HG02798 (cell line): ENCODE measurements around the gene FUT6.

ENCODE experiments used
- ATAC-seq: cut with Tn5 transposase; IDR thresholded peaks from one replicate; pipeline ENCODE4 v1.9.1; 2021; ENCODE audit warnings: mild to moderate bottlenecking; ENCODE audit not compliant: unreplicated experiment, poor library complexity

Gene FUT6

GRCh38 chr19:5828661-5829566 lies 10.6 kb downstream of the FUT6 start:
- no peak for ATAC-seq

DNA sequence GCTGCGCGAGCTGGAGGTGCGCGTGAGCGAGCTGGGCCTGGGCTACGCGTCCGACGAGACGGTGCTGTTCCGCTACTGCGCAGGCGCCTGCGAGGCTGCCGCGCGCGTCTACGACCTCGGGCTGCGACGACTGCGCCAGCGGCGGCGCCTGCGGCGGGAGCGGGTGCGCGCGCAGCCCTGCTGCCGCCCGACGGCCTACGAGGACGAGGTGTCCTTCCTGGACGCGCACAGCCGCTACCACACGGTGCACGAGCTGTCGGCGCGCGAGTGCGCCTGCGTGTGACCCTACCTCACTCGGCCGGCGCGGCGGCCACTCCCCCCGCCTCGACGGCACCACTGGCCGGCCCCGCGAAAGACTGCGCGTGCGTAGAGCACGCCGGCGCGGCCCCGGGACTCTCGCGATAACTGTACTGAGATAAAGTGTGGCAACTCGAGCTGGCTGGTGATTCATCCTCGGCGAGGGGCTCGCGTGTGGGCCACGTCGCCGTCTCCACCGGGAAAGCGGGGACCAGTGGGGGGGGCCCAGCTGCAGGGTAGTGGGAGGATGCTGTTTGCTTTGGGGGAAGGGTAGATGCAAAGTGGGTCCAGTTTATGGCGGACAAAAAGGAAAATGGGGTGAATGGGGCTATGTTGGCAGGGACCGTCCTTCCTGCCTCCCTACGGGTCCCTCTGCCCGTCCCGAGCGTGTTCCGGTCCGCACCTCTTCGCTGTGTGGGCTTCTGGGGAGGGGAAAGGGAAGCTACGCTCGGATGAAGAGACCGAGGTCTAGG lies 11.4 kb downstream of the FUT6 start:
- ATAC-seq: peak; percentile 74

- ATAC-seq: no peak
Measured at GRCh38 chr19:5827342-5827890, 12.1 kb downstream of the FUT6 start.

DNA sequence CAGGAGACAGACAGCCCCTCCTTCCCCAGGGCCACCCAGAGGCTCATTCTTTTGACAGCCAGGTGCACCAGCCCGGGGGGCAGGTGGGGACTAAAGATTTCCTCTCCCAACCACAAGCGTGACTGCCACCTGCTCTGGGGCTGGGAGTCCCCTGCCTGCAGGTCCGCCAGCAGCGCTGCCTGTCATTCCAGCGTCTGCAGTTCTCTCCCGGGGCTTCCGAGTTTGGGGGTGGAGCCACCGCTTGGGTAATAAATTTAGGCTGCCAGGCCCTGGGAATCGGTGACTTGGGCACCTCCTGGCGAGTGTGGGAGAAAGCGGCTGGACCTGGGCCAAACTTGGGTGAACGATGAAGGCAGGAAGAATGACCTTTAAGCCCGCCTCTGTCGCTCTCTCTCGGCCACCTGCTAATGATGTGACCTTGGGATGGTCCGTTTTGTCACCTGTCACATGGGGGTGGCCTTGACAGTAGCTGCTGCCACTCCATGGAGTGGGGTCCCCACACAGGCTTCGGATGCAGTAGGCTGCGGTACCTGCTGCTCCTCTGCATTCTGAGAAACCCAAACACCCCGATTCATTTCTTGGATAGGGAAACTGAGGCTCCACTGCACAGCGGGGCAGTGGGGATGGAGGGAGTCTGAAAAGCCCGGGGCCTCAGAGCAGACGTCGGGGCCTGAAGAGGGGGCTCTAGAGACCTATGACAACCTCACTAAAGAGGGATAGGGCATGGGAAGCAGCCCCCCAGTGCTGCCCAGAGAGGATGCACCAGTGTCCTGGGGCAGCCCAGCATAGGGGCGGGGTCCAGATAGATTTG lies 12.8 kb downstream of the FUT6 start:
- no peak for ATAC-seq

GRCh38 chr19:5825178-5825577 lies 14.3 kb downstream of the FUT6 start:
- ATAC-seq: no peak

GRCh38 chr19:5824751-5825150 lies 14.8 kb downstream of the FUT6 start:
- no peak for ATAC-seq

DNA sequence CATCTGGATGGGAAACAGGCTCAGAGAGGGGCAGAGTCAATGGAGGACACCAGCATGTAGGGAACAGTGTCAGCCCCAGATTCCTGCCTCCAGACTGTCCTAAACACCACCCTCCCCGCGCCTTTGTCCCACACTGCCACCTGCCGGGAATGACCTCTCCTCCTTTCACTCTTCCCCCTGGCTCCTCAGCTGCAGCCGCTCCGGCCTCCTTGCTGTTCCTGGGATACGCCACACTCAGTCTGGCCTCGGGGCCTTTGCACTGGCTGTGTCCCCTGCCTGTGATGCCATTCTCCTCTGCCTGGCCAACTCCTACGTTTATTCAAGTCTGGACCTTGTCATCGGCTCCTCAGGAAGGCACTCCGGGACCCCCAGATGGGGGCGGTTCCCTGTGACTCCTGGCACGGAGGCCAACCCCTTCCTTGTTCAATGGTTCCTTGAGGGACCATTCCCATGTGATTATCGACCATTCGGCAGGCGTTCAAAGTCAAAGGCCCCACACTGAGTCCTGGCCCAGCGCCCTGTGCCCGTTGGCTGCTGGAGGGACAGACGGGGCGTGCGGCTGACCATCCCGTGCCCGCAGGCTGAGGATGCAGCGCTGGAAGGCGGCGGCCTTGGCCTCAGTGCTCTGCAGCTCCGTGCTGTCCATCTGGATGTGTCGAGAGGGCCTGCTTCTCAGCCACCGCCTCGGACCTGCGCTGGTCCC lies 15.8 kb downstream of the FUT6 start:
- no peak for ATAC-seq

DNA sequence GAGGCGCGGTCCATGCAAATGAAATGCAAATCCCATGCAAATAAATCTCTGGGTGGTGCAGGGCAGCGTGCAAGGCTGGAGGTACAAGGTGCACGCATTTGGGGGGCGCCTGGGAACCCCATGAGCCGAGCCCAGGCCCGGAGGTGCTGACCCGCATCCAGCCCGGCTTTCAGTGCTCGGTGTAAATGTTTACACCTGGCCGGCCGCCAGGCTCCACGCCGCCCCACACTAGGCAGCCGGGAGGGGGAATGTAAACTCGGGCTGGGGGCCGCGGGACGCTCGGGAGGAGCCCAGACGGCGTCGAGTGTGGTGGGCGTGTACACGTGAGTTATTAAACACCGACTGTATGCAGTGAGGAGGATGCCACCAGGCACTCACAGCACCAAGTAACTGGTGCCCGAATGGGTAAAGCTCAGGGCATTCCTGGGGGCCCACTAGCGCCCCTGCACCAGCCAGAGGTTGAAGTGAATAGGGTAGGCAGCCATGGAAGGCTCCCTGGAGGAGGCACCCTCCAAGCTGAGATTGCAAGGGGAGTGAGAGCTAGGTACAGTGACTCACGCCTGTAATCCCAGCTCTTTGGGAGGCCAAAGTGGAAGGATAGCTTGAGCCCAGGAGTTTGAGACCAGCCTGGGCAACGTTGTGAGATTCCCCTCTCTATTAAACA lies 17.2 kb downstream of the FUT6 start:
- no peak for ATAC-seq

GRCh38 chr19:5821521-5822180 lies 17.9 kb downstream of the FUT6 start:
- no peak for ATAC-seq

GRCh38 chr19:5820785-5821184 lies 18.7 kb downstream of the FUT6 start:
- ATAC-seq: no peak

DNA sequence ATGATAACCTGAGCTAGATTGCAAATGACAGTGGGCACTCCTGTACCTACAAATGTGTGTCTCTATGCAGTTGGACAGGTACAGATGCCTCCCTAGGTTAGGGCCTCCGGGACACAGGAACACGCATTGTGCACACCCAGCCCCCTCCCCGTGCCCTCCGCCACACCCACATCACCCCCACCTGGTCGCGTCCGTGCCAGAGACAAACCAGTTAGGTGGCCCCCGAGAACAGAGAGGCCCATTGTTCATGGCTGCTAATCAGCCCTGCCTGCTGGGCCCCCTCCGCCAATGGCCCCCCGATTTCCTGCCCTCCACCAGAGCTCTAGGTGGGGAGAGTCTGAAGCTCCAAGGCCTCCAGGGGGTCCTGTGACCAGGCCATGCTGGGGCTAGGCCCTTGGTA lies 20.9 kb downstream of the FUT6 start:
- ATAC-seq: no peak

DNA sequence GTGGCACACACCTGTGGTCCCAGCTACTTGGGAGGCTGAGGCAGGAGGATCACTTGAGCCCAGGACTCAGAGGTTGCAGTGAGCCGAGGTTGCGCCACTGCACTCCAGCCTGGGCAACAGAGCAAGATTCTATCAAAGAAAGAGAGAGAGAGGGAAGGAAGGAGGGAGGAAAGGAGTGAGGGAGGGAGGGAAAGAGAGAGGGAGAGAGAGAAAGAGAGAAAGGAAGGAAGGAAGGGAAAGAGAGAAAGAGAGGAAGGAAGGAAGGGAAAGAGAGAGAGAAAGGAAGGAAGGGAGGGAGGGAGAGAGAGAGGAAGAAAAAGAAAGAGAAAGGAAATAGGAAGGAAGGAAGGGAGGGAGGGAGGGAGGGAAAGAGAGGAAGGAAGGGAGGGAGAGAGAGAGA lies 22.3 kb downstream of the FUT6 start:
- ATAC-seq: no peak

DNA sequence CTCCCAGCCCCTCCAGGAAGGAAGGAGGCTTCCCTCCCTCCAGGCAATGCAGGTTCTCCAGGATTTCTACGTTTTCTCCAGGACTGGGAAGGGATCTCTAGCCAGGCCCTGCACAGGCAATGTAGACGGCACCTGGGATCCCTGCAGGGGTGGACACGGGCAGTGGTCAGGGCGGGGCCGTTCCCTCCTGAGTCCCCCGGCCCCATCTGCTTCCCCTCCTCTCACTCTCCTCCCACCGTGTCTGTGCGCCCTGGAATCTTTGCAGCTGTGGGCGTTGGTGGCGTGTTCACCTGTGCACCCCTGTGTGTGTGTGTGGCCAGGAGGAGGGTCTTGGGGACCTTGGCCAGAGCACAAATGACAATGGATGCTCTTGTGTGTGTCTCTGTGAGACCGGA lies 24.7 kb downstream of the FUT6 start:
- no peak for ATAC-seq

DNA sequence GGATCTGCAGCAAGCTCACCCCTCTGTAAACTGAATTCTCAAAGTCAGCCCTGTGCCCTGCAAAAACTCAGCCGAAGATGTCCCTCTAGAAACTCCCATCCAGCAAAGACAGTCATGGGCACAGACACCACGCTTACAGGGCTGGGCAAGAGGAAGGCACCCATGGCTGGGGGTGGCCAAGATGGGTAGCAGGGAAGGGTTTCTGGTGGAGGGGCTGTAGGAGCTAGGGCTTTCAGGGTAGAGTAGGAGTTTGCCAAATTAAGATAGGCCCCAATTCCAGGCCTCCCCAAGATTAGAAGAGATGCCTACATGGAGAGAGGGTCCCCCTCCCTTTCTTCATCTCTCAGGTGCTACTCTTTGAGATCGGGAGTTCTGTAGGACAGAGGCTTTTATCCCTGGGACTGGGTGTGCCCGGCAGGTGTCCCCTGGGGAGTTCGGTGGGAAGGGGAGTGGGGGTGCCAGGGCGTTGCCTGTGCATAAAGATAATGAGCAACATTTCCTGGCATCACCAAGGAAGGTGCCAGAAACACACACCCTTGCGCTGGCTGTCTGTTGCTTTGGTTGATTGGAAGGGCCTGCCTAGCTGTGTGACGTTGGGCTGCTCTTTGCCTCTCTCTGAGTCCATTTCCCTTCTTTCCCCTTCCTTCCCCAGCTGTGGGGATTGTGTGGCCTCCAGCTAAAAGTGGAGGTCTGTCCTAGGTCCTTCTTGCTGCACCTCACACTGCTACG lies 25.2 kb downstream of the FUT6 start:
- no peak for ATAC-seq

GRCh38 chr19:5811117-5811516 lies 28.4 kb downstream of the FUT6 start:
- ATAC-seq: no peak

GRCh38 chr19:5809469-5809868 lies 30.0 kb downstream of the FUT6 start:
- ATAC-seq: no peak

DNA sequence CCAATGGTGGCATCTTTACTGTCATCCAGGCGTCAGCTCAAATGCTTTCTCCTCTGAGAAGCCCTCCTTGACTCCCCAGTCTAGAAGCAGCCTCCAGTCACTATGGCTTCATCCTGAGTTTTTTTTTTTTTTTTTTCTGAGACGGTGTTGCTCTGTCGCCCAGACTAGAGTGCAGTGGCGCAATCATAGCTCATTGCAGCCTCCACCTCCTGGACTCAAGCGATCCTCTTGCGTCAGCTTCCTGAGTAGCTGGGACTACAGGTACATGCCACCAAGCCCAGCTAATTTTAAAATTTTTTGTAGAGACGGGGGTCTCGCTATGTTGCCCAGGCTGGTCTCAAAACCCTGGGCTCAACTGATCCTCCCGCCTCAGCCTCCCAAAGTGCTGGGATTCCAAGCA lies 30.4 kb downstream of the FUT6 start:
- no peak for ATAC-seq

- ATAC-seq: no peak
Measured at GRCh38 chr19:5808120-5808816, 31.2 kb downstream of the FUT6 start.
